ENCODE results near the gene ITFG2.

Gene ITFG2

GRCh38 chr12:2776129-2776806, 36.2 kb upstream of the ITFG2 start:
- Histone ChIP-seq H3K4me3 (ENCODE audit: low read length) (no peak overlapping the region), H3K9ac (ENCODE audit: low read depth, low read length) (no peak overlapping the region), H3K36me3 (ENCODE audit: insufficient read depth, low read depth, low read length) (no peaks in the 10 kb centered on the region), H3K27ac (ENCODE audit: low read length) (no peak overlapping the region), H3K4me1 (ENCODE audit: insufficient read depth, low read length) (peaks cover 11% of the 10 kb centered on the region; the same call in 1 of the 2 replicates), H3K9me3 (ENCODE audit: insufficient read depth, low read depth, low read length) (no peaks in the 10 kb centered on the region), H3K27me3 (ENCODE audit: insufficient read depth, low read length) (no peaks in the 10 kb centered on the region; the same call in 1 of the 2 replicates)

- Histone ChIP-seq H3K27ac (ENCODE audit: low read length) (no peak overlapping the region), H3K9me3 (ENCODE audit: insufficient read depth, low read depth, low read length) (no peaks in the 10 kb centered on the region), H3K4me1 (ENCODE audit: insufficient read depth, low read length) (peaks cover 11% of the 10 kb centered on the region; the same call in 1 of the 2 replicates), H3K27me3 (ENCODE audit: insufficient read depth, low read length) (peaks cover 12% of the 10 kb centered on the region), H3K4me3 (ENCODE audit: low read length) (no peak overlapping the region), H3K36me3 (ENCODE audit: insufficient read depth, low read depth, low read length) (no peaks in the 10 kb centered on the region), H3K9ac (ENCODE audit: low read depth, low read length) (no peak overlapping the region)
These were observed 33.2 kb upstream of the ITFG2 start for GRCh38 chr12:2779281-2779680.

- Histone ChIP-seq H3K4me1 (ENCODE audit: insufficient read depth, low read length) (peaks cover 5% of the 10 kb centered on the region; the same call in 1 of the 2 replicates), H3K4me3 (ENCODE audit: low read length) (peak overlapping the region; percentile 23; the same call in 1 of the 2 replicates), H3K9me3 (ENCODE audit: insufficient read depth, low read depth, low read length) (no peaks in the 10 kb centered on the region), H3K9ac (ENCODE audit: low read depth, low read length) (no peak overlapping the region), H3K36me3 (ENCODE audit: insufficient read depth, low read depth, low read length) (no peaks in the 10 kb centered on the region), H3K27me3 (ENCODE audit: insufficient read depth, low read length) (peaks cover 38% of the 10 kb centered on the region), H3K27ac (ENCODE audit: low read length) (no peak overlapping the region)
These were observed 28.4 kb upstream of the ITFG2 start for GRCh38 chr12:2783936-2784600.

- no peaks in the 10 kb centered on the region for H3K9me3 ChIP-seq (ENCODE audit: insufficient read depth, low read depth, low read length)
- H3K27ac ChIP-seq (ENCODE audit: low read length), result no peak overlapping the region
- H3K9ac ChIP-seq (ENCODE audit: low read depth, low read length), result no peak overlapping the region
- peaks cover 38% of the 10 kb centered on the region for H3K27me3 ChIP-seq (ENCODE audit: insufficient read depth, low read length)
- H3K4me1 ChIP-seq (ENCODE audit: insufficient read depth, low read length), result no peaks in the 10 kb centered on the region
- no peaks in the 10 kb centered on the region for H3K36me3 ChIP-seq (ENCODE audit: insufficient read depth, low read depth, low read length)
- no peak overlapping the region for H3K4me3 ChIP-seq (ENCODE audit: low read length)
These were observed 27.5 kb upstream of the ITFG2 start for GRCh38 chr12:2785017-2785416.

GRCh38 chr12:2791089-2791488, 21.4 kb upstream of the ITFG2 start:
- no peak overlapping the region for H3K9ac ChIP-seq (ENCODE audit: low read depth, low read length)
- H3K9me3 ChIP-seq (ENCODE audit: insufficient read depth, low read depth, low read length), result no peaks in the 10 kb centered on the region
- peaks cover 31% of the 10 kb centered on the region for H3K27me3 ChIP-seq (ENCODE audit: insufficient read depth, low read length)
- H3K36me3 ChIP-seq (ENCODE audit: insufficient read depth, low read depth, low read length), result no peaks in the 10 kb centered on the region
- H3K27ac ChIP-seq (ENCODE audit: low read length), result no peak overlapping the region
- H3K4me3 ChIP-seq (ENCODE audit: low read length), result no peak overlapping the region
- H3K4me1 ChIP-seq (ENCODE audit: insufficient read depth, low read length), result no peaks in the 10 kb centered on the region

GRCh38 chr12:2792671-2793500, 19.6 kb upstream of the ITFG2 start:
- Histone ChIP-seq H3K27ac (ENCODE audit: low read length) (no peak overlapping the region), H3K9me3 (ENCODE audit: insufficient read depth, low read depth, low read length) (no peaks in the 10 kb centered on the region), H3K4me1 (ENCODE audit: insufficient read depth, low read length) (no peaks in the 10 kb centered on the region), H3K36me3 (ENCODE audit: insufficient read depth, low read depth, low read length) (peaks cover 14% of the 10 kb centered on the region), H3K4me3 (ENCODE audit: low read length) (no peak overlapping the region), H3K9ac (ENCODE audit: low read depth, low read length) (no peak overlapping the region), H3K27me3 (ENCODE audit: insufficient read depth, low read length) (peaks cover 31% of the 10 kb centered on the region)

- Histone ChIP-seq H3K36me3 (ENCODE audit: insufficient read depth, low read depth, low read length) (peaks cover 21% of the 10 kb centered on the region), H3K27ac (ENCODE audit: low read length) (no peak overlapping the region), H3K9ac (ENCODE audit: low read depth, low read length) (no peak overlapping the region), H3K4me3 (ENCODE audit: low read length) (peak overlapping the region; percentile 74), H3K4me1 (ENCODE audit: insufficient read depth, low read length) (no peaks in the 10 kb centered on the region), H3K27me3 (ENCODE audit: insufficient read depth, low read length) (peaks cover 24% of the 10 kb centered on the region), H3K9me3 (ENCODE audit: insufficient read depth, low read depth, low read length) (no peaks in the 10 kb centered on the region)
These were observed 18.9 kb upstream of the ITFG2 start for GRCh38 chr12:2793561-2793960.

- H3K27ac ChIP-seq (ENCODE audit: low read length), result no peak overlapping the region
- H3K9ac ChIP-seq (ENCODE audit: low read depth, low read length), result peak overlapping the region; percentile 58; the same call in 1 of the 2 replicates
- peak overlapping the region; percentile 74 for H3K4me3 ChIP-seq (ENCODE audit: low read length)
- H3K27me3 ChIP-seq (ENCODE audit: insufficient read depth, low read length), result peaks cover 20% of the 10 kb centered on the region
- H3K36me3 ChIP-seq (ENCODE audit: insufficient read depth, low read depth, low read length), result peaks cover 28% of the 10 kb centered on the region
- H3K4me1 ChIP-seq (ENCODE audit: insufficient read depth, low read length), result no peaks in the 10 kb centered on the region
- H3K9me3 ChIP-seq (ENCODE audit: insufficient read depth, low read depth, low read length), result no peaks in the 10 kb centered on the region
These were observed 18.2 kb upstream of the ITFG2 start for GRCh38 chr12:2794191-2794735.

GRCh38 chr12:2794736-2795289, 17.7 kb upstream of the ITFG2 start, which contains the start of gene FKBP4:
Gene FKBP4 (plus strand): TSS chr12:2794970. CDS start chr12:2795140, 170 bp downstream.
- H3K36me3 ChIP-seq (ENCODE audit: insufficient read depth, low read depth, low read length), result peaks cover 34% of the 10 kb centered on the region
- no peak within 1 kb of the TSS for H3K27ac ChIP-seq (ENCODE audit: low read length)
- H3K27me3 ChIP-seq (ENCODE audit: insufficient read depth, low read length), result peaks cover 20% of the 10 kb centered on the region
- H3K9me3 ChIP-seq (ENCODE audit: insufficient read depth, low read depth, low read length), result no peaks in the 10 kb centered on the region
- H3K9ac ChIP-seq (ENCODE audit: low read depth, low read length), result peak within 1 kb of the TSS; percentile 64; the same call in 1 of the 2 replicates
- peak within 1 kb of the TSS; percentile 76 for H3K4me3 ChIP-seq (ENCODE audit: low read length)
- no peaks in the 10 kb centered on the region for H3K4me1 ChIP-seq (ENCODE audit: insufficient read depth, low read length)

- Histone ChIP-seq H3K36me3 (ENCODE audit: insufficient read depth, low read depth, low read length) (peaks cover 41% of the 10 kb centered on the region), H3K9ac (ENCODE audit: low read depth, low read length) (peak overlapping the region; percentile 64; the same call in 1 of the 2 replicates), H3K4me1 (ENCODE audit: insufficient read depth, low read length) (no peaks in the 10 kb centered on the region), H3K4me3 (ENCODE audit: low read length) (peak overlapping the region; percentile 76), H3K27ac (ENCODE audit: low read length) (no peak overlapping the region), H3K9me3 (ENCODE audit: insufficient read depth, low read depth, low read length) (no peaks in the 10 kb centered on the region), H3K27me3 (ENCODE audit: insufficient read depth, low read length) (peaks cover 20% of the 10 kb centered on the region)
These were observed 16.9 kb upstream of the ITFG2 start for GRCh38 chr12:2795291-2796186.
